Measurements from ENCODE around the gene MRNIP.

DNA sequence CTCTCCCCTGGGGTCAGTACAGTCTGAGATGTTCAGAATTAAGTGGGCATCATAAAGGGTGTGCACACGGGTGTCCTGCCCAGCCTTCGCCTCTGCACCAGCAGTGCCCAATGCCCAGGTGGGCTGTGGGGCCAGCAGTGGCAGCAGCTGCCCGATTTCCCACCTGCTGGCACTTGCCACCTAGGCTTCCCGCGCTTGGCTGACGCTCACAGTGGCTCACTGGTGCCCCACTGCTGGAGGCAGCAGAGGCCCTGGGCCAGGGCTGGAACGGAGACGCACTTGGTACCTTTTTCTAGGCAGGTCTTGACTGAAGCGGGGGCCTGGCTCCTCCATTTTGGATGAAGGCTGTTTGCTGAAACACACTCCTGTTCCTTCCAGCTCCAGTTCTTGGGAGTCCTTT lies 17.0 kb downstream of the MRNIP start:
- no peak for TF ChIP-seq CTCF (IDR thresholded peaks at IDR 0.05; ENCODE audit: low read depth, low read length, missing input control)
- TF ChIP-seq SP1 (IDR thresholded peaks at IDR 0.05) = no peak
- TF ChIP-seq HNF4A (conservative IDR thresholded peaks at IDR 0.05) = no peak
- no peak for TF ChIP-seq NR2F2 (IDR thresholded peaks at IDR 0.05)
